ENCODE measurements around the gene WDR19.
"Not testable (repeated sequence)": the region's sequence is repeated elsewhere in the genome, so short reads cannot be mapped to it uniquely, and the experiment has no call there.

The WDR19 gene

DNA sequence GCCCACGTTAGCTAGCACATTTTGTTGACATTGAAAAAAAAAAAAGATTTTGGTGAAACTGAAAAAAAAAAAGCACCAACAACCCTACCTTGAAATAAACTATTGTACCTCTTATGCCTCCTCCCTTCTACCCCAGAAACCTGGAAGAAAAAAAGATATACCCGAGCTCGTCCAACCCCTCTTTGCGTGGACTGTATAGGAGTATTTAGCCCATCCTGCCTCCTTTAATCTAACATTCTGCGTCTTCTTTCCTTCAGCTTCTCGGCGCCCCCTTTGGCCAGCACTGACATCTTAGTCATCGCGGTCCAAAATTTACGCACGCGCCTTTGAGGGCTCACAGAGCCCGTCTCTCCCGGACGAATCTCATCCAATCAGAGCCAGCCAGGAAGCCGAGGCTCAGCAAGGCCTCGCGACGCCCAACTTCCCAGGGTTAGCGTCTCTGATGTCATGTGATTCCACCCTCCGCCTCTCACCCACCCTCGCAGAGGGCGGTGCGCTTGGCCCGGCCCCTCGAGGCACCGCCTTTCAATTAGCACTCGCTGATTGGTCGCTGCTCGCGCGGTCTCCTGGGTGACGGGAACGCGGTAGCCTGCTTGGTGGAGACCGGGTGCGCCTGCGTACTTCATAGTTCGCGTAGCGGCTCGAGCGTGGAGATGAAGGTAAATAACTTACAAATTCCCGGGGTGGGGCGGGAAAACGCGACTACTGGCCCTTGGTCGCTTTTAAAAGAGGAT, at the start of gene WDR19:
WDR19 (plus strand) TSS at position 625 of the 734 bp plus-strand sequence; CDS start at position 654, 29 bp downstream.
- Mint-ChIP-seq H3K27me3 (peaks cover 7% of the 10 kb centered on the region), H3K27ac (no peak within 1 kb of the TSS), H3K9me3 (no peaks in the 10 kb centered on the region), H3K4me3 (no peak within 1 kb of the TSS), H3K4me1 (peaks cover 10% of the 10 kb centered on the region)
- peak; percentile 99 for ATAC-seq
- DNase-seq, result peak; percentile 97 to 99

DNA sequence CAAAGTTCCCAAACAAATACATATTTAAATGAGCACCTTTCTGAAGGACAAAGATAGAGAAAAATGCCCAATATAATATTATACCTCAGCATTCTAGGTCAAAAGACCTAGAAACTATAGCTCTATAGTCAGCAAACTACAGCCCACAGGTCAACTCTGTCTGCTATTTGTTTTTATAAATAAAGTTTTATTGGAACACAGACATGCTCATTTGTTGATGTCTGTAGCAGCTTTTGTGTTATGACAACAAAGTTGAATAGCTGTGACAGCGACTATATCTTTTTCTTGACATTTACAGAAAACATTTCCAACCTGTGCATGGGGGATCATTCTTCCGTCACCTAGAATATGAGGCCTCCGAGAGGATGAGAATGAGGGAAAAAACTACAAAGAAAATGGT, 48.7 kb upstream of the WDR19 start:
- H3K9me3 Mint-ChIP-seq, result no peaks in the 10 kb centered on the region
- H3K4me3 Mint-ChIP-seq, result no peak overlapping the region
- no peak overlapping the region for H3K27ac Mint-ChIP-seq
- peaks cover 14% of the 10 kb centered on the region for H3K4me1 Mint-ChIP-seq
- ATAC-seq, result no peak
- DNase-seq, result no peak
- no peaks in the 10 kb centered on the region for H3K27me3 Mint-ChIP-seq

DNA sequence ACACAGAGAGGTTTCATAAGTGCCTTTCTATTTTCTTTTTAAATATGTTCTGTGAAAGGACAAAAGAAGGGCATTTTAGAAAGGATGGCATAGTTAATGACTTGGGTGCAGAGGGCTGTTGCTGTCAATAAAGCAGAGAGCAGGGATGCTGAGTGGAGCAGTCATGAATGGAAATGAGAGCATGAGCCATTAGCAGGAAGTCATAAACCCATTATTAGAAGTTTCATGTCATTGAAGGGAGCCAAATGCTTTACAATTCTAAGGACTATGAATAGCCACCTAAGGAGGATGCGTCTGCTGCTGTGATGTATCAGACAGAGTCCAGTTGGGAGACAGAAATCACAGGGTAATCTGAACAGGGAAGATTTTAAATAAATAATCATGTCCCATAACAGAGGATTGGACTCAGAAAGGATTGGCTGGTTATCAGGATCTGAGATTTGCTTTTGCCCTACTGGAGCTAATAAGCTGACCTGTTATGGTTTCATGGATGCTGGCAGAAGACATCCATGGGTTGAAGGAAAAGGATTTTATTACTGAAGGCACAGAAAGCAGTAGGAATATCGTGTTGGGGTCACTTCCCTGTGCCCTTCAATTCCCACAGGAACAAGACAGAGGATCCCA, 47.5 kb upstream of the WDR19 start:
- Mint-ChIP-seq H3K27me3 (no peaks in the 10 kb centered on the region), H3K4me3 (no peak overlapping the region), H3K27ac (no peak overlapping the region), H3K9me3 (no peaks in the 10 kb centered on the region), H3K4me1 (peaks cover 14% of the 10 kb centered on the region)
- ATAC-seq, result no peak
- no peak for DNase-seq

DNA sequence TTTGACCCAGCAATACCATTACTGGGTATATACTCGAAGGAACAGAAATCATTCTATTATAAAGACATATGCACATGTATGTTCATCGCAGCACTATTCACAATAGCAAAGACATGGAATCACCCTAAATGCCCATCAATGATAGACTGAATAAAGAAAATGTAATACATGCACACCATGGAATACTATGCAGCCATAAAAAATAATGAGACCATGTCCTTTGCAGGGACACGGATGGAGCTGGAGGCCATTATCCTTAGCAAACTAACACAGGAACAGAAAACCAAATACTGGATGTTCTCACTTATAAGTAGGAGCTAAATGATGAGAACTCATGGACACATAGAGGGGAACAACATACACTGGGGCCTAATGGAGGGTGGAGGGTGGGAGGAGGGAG, 44.1 kb upstream of the WDR19 start:
- H3K27ac Mint-ChIP-seq, ATAC-seq, H3K27me3 Mint-ChIP-seq, DNase-seq, H3K9me3 Mint-ChIP-seq, H3K4me3 Mint-ChIP-seq: not testable (repeated sequence)
- H3K4me1 Mint-ChIP-seq, result peaks cover 14% of the 10 kb centered on the region

DNA sequence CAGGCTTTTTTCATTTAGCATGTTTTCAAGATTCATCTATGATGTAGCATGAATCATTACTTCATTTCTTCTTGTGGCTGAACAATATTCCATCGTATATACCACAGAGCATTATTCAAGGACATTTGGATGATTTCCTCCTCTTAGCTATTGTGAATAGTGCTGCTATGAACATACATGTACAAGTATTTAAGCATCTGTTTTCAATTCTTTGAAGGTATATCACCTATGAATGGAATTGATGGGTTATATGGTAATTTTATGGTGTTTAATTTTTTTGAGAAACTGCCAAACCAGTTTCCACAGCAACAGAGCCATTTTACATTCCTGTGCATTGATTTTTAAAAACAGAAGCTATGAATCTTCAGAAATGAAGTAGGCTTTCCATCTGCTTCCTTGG, 36.1 kb upstream of the WDR19 start:
- no peak for ATAC-seq
- no peak overlapping the region for H3K4me3 Mint-ChIP-seq
- no peak overlapping the region for H3K27ac Mint-ChIP-seq
- peaks cover 5% of the 10 kb centered on the region for H3K27me3 Mint-ChIP-seq
- H3K4me1 Mint-ChIP-seq, result no peaks in the 10 kb centered on the region
- no peak for DNase-seq
- no peaks in the 10 kb centered on the region for H3K9me3 Mint-ChIP-seq

DNA sequence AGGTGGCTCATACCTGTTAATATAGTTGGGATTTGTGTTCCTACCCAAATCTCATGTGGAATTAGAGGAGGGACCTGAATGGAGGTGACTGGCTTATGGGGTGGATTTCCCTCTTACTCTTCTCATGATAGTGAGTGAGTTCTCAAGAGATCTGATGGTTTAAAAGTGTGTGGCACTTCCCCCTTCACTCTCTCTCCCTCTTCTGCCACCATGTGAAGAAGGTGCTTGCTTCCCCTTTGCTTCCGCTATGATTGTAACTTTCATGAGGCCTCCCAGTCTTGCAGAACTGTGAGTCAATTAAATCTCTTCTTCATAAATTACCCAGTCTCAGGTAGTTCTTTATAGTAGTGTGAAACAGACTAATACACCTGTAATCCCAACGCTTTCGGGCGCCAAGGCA, 28.3 kb upstream of the WDR19 start:
- DNase-seq (no peak), ATAC-seq (no peak)
- H3K27me3 Mint-ChIP-seq, result peaks cover 4% of the 10 kb centered on the region
- H3K4me3 Mint-ChIP-seq, result no peak overlapping the region
- H3K27ac Mint-ChIP-seq, result no peak overlapping the region
- H3K9me3 Mint-ChIP-seq, result no peaks in the 10 kb centered on the region
- no peaks in the 10 kb centered on the region for H3K4me1 Mint-ChIP-seq

DNA sequence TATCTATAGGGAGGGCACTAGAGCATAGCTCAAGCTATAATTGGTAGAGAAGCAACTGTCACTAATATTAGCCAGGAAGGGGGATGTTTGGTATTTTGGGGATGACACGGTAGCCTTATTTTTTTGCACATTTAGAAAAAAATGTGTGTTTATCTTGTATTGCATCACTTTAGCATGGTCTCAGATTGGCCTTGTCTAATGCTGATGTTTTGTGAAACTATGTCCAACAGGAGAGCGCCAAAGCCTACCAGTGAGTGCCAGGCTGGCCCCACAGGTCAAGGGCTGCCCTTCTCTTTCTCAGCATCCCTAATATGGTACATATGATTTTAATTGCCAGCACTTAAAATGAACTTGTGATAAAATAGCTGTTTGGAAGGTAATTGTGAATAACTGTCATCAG, 24.8 kb upstream of the WDR19 start:
- DNase-seq (no peak), ATAC-seq (no peak)
- Mint-ChIP-seq H3K4me3 (no peak overlapping the region), H3K27me3 (no peaks in the 10 kb centered on the region), H3K27ac (no peak overlapping the region), H3K4me1 (no peaks in the 10 kb centered on the region), H3K9me3 (no peaks in the 10 kb centered on the region)

DNA sequence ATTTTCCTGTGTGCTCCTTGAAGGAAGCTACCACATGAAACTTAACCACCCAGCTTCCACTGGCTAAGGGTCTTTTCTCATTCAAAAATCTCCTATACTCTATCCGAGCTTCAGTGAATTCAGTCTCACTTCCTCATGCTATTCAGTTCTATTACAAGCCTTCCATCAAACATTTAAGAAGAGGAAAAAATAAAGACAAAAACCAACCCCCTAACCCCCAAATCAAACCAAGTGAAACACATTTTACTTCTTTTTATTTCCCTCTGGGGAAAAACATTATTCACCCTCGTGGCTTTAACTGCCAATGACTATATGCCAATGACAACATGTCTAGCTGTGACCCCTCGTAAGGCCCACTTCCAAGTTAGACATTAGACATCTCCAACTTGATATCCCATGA, 16.2 kb upstream of the WDR19 start:
- H3K27ac Mint-ChIP-seq, result no peak overlapping the region
- ATAC-seq (no peak), DNase-seq (no peak)
- H3K4me3 Mint-ChIP-seq, result no peak overlapping the region
- peaks cover 7 to 12% of the 10 kb centered on the region in 2 donors for H3K9me3 Mint-ChIP-seq
- H3K4me1 Mint-ChIP-seq, result no peaks in the 10 kb centered on the region
- H3K27me3 Mint-ChIP-seq, result peaks cover 10% of the 10 kb centered on the region

DNA sequence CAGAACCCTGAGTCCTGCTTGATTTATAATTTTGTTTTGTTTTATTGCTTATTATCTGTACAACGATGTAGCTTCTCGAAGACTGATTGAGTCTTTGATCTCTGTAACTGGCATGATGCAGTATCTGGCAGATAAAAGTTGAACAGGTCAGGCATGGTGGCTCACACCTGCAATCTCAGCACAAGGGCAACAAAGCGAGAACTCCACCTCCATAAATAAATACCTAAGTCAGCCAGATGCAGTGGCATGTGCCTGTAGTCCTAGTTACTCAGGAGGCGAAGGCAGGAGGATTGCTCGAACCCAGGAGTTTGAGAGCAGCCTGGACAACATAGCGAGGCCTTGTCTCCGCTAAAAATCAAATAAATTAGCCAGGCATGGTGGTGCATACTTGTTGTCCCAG, 15.7 kb upstream of the WDR19 start:
- Mint-ChIP-seq H3K27me3 (peaks cover 10% of the 10 kb centered on the region), H3K4me3 (no peak overlapping the region), H3K27ac (no peak overlapping the region), H3K4me1 (no peaks in the 10 kb centered on the region), H3K9me3 (peaks cover 7 to 12% of the 10 kb centered on the region in 2 donors)
- ATAC-seq, result no peak
- DNase-seq, result no peak

DNA sequence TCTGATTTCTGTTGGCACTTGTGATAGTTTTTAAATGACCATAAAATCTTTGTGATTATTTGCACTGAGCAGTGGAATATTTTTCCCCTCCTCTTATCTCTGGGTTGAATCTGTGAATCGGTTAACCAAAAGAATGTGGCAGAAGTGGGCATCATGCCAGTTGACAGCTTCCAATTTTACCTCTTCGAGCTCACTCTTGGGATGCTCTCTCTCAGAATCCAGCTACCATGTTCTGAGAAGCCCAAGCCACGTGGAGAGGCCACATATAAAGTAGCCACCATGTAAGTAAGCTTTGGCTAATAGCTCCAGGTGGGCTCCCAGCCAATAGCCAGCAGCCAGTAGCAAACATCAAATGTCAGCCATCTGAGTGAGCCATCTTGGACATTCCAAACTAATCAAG, 12.9 kb upstream of the WDR19 start:
- DNase-seq (no peak), ATAC-seq (no peak)
- Mint-ChIP-seq H3K27me3 (peaks cover 10% of the 10 kb centered on the region), H3K27ac (no peak overlapping the region), H3K4me1 (no peaks in the 10 kb centered on the region), H3K4me3 (no peak overlapping the region), H3K9me3 (peaks cover 7 to 12% of the 10 kb centered on the region in 2 donors)

DNA sequence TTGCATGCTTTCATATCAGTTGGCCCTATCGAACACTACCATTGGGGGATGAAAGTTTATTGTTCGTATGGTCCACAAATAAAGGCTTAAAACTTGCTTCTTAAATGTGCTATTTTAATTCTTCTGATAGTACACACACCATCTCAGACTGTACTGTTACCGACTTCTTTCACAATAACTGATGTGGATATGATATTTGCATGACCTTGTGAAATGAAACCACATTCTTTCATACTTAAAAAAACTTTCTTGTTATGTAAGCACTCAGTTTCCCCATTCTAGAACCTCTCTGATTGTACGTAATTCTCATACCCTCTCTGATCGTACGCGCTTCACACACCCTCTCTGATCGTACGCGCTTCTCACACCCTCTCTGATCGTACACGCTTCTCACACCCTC, 12.0 kb upstream of the WDR19 start:
- DNase-seq, result no peak
- Mint-ChIP-seq H3K4me3 (no peak overlapping the region), H3K4me1 (no peaks in the 10 kb centered on the region), H3K9me3 (peaks cover 7 to 12% of the 10 kb centered on the region in 2 donors), H3K27me3 (peaks cover 19% of the 10 kb centered on the region), H3K27ac (no peak overlapping the region)
- ATAC-seq, result no peak

DNA sequence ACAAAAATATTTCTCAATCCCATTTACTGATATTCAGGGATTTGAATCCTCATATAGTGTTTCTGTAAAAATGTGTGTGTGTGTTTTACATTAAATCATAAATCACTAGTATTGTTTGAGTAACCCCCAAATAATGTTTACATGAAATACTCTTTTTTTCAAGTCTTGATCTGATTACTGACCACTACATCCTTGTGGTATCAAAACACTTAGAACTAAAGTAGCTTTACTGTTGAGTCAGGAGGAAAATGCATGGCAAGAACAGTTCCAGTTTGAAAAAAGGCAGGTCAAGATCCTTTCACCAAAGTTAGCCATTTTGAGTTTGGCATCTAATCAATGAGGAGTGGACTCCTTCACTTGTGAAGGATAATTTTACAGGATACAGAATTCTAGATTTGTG, 3.6 kb upstream of the WDR19 start:
- no peak for DNase-seq
- Mint-ChIP-seq H3K4me3 (no peak overlapping the region), H3K27ac (no peak overlapping the region), H3K4me1 (peaks cover 6% of the 10 kb centered on the region), H3K27me3 (peaks cover 20% of the 10 kb centered on the region), H3K9me3 (no peaks in the 10 kb centered on the region)
- no peak for ATAC-seq

DNA sequence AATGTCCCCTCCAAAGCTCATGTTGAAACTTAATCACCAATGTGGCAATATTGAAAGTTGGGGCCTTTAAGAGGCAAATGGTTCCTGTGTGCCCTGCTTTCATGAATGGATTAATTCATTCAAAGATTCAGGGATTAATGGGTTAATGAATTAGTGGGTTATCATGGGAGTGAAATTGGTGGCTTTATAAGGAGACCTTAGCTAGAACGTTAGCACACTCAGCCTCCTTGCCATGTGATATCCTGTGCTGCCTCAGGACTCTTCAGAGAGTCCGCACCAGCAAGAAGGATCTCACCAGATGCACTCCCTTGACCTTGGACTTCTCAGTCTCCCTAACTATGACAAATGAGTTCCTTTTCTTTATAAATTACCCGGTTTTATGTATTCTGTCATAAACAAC, 2.6 kb upstream of the WDR19 start:
- H3K4me1 Mint-ChIP-seq, result peaks cover 9% of the 10 kb centered on the region
- no peak overlapping the region for H3K27ac Mint-ChIP-seq
- ATAC-seq, result no peak

DNA sequence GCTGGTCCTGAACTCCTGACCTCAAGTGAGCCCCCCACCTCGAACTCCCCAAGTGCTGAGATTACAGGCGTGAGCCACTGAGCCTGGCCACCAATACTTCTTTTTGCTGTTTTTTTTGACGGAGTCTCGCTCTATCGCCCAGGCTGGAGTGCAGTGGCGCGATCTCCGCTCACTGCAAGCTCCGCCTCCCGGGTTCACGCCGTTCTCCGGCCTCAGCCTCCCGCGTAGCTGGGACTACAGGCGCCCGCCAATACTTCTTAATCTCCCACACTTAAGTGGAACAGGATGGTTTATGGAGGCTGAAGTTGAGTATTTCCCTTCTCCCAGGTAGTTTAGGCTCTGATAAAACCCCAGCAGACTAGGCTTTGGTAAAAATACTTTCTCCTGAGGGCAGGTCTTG, 1.7 kb upstream of the WDR19 start:
- not testable (repeated sequence) for H3K4me1 Mint-ChIP-seq, ATAC-seq, H3K27me3 Mint-ChIP-seq, H3K4me3 Mint-ChIP-seq, H3K27ac Mint-ChIP-seq, DNase-seq, H3K9me3 Mint-ChIP-seq

More for the DNA sequence above, 2.6 kb upstream of the WDR19 start:
- no peak overlapping the region for H3K4me3 Mint-ChIP-seq
- no peak for DNase-seq
- peaks cover 16% of the 10 kb centered on the region for H3K27me3 Mint-ChIP-seq
- H3K9me3 Mint-ChIP-seq, result no peaks in the 10 kb centered on the region

DNA sequence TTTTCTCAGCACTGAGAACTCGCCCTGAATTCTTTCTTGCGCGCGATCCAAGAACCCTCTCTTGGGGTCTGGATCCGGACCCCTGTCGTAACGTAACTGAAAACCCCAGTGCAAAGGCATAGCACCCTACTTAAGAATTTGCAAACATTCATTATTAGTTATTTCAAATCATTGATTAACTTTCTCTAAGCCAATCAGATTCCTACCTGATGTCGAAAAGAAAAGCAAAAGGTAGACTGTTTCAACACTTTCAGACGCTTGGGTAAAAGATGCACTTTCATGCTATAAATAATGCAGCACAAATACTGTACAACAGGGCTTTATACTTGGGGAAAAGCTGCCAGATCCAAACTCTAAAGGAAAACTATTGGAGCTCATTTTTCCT, 817 bp upstream of the WDR19 start:
- ATAC-seq (no peak), DNase-seq (no peak)
- peaks cover 7% of the 10 kb centered on the region for H3K27me3 Mint-ChIP-seq
- H3K4me1 Mint-ChIP-seq, result peaks cover 9% of the 10 kb centered on the region
- H3K9me3 Mint-ChIP-seq, result no peaks in the 10 kb centered on the region
- no peak overlapping the region for H3K4me3 Mint-ChIP-seq
- no peak overlapping the region for H3K27ac Mint-ChIP-seq

DNA sequence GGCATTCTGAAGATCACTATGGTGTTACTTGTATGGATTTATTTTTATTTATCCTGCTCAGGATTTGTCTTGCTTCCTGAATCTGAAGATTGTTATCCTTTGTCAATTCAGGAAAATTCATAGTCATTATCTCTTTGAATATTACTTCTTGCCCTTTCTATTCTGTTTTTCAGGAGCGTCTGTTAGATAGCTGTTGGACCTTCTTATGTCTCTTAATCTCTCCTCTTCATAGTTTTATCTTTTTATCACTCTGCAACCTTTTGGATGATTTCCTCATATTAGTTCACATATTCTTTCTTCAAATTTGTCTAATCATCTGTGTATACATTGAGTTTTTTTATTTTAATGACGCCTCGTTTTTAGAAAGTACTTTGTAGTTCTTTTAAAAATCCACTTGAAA, 19.6 kb downstream of the WDR19 start:
- no peak overlapping the region for H3K27ac Mint-ChIP-seq
- DNase-seq, result no peak
- no peaks in the 10 kb centered on the region for H3K4me1 Mint-ChIP-seq
- H3K27me3 Mint-ChIP-seq, result no peaks in the 10 kb centered on the region
- no peak for ATAC-seq
- H3K4me3 Mint-ChIP-seq, result no peak overlapping the region
- no peaks in the 10 kb centered on the region for H3K9me3 Mint-ChIP-seq

DNA sequence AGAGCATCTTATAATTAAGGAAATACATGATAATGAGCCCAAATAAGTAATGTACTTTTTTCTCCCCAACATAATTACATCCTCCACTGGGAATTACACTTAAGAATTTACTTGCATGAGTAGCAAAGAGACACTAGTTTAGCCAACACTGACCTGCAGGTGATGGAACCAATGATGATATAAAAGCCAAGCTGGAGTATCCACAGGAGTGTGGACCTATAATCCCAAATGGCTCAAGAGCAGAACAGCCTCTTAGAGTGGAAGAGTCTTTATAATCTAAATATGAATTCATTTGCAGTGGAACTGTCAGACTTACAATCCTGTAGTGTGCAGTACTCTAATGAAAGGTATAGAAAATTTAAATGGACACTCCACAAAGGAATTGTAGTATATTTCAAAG, 22.2 kb downstream of the WDR19 start:
- Mint-ChIP-seq H3K4me3 (no peak overlapping the region), H3K9me3 (no peaks in the 10 kb centered on the region), H3K4me1 (no peaks in the 10 kb centered on the region), H3K27ac (no peak overlapping the region), H3K27me3 (no peaks in the 10 kb centered on the region)
- DNase-seq (no peak), ATAC-seq (no peak)
